ENCODE results near the gene FXN.
"Not testable (repeated sequence)": the region's sequence is repeated elsewhere in the genome, so short reads cannot be mapped to it uniquely, and the experiment has no call there.

Gene FXN

GRCh38 chr9:69027355-69028097 is 8.0 kb upstream of the FXN start:
- DNase-seq, result peak; percentile 57

GRCh38 chr9:69028754-69029153 is 6.8 kb upstream of the FXN start:
- DNase-seq, result peak; percentile 64

- no peak for DNase-seq
These were observed 6.0 kb upstream of the FXN start for GRCh38 chr9:69029535-69029934.

GRCh38 chr9:69030851-69031645 is 4.5 kb upstream of the FXN start:
- no peak for DNase-seq

GRCh38 chr9:69034071-69034470 is 1.5 kb upstream of the FXN start:
- no peak for DNase-seq

- peak; percentile 69 for DNase-seq
These were observed 757 bp downstream of the FXN start for GRCh38 chr9:69036309-69036708.

- no peak for DNase-seq
These were observed 1.2 kb downstream of the FXN start for GRCh38 chr9:69036799-69037198.

GRCh38 chr9:69040646-69041045 is 5.1 kb downstream of the FXN start:
- no peak for DNase-seq

GRCh38 chr9:69044240-69045219 is 9.0 kb downstream of the FXN start:
- no peak for DNase-seq

GRCh38 chr9:69045821-69046220 is 10.3 kb downstream of the FXN start:
- DNase-seq, result no peak

- no peak for DNase-seq
These were observed 11.2 kb downstream of the FXN start for GRCh38 chr9:69046723-69047122.

- DNase-seq, result no peak
These were observed 11.8 kb downstream of the FXN start for GRCh38 chr9:69047371-69047770.

- no peak for DNase-seq
These were observed 13.5 kb downstream of the FXN start for GRCh38 chr9:69049094-69049493.

GRCh38 chr9:69050936-69051335 is 15.4 kb downstream of the FXN start:
- not testable (repeated sequence) for DNase-seq

- no peak for DNase-seq
These were observed 19.4 kb downstream of the FXN start for GRCh38 chr9:69054989-69055388.

GRCh38 chr9:69056191-69056815 is 20.8 kb downstream of the FXN start:
- DNase-seq, result no peak

- no peak for DNase-seq
These were observed 22.5 kb downstream of the FXN start for GRCh38 chr9:69058101-69058500.

- no peak for DNase-seq
These were observed 25.2 kb downstream of the FXN start for GRCh38 chr9:69060766-69061165.

- no peak for DNase-seq
These were observed 26.6 kb downstream of the FXN start for GRCh38 chr9:69062195-69062594.

GRCh38 chr9:69063839-69064238 is 28.3 kb downstream of the FXN start:
- no peak for DNase-seq

GRCh38 chr9:69065660-69066059 is 30.1 kb downstream of the FXN start:
- no peak for DNase-seq

GRCh38 chr9:69066955-69067354 is 31.4 kb downstream of the FXN start:
- DNase-seq, result no peak

GRCh38 chr9:69070201-69070600 is 34.6 kb downstream of the FXN start:
- no peak for DNase-seq
